Inflammatory macrophage (primary cell): ENCODE data around the gene RPAP3.

Experiments
- DNase-seq, 2 donors: peaks; one replicate each; pipeline ENCODE4 v3.0.0-alpha.2; 2020 to 2022

Gene RPAP3

DNA sequence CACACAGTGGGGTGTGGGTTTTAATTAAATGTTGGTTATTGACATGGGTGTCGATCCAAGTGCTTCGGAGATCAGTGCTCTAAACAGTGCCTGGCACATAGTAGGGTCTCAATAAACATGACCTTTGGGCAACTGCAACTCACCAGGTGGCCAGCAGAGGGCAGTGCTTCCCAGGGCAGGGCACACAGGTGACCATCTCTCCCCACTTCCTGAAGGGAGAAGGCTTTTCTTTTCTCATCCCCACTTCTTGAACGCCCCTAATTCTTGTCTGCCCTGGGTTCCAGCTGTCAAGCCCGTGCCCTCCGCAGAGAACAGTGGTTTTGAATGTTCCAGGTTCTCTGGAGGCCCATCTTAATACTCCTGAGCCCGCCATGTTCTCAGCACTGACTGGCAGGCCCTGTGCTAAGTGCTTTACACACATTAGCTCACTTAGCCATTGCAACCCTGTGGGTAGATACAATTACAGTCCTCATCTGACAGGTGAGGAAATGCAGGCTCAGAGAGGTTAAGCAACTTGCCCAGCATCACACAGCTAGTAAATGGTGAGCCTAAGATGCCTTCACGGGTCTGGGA lies 36.5 kb upstream of the RPAP3 start:
- DNase-seq = peak; percentile 12 to 51

DNA sequence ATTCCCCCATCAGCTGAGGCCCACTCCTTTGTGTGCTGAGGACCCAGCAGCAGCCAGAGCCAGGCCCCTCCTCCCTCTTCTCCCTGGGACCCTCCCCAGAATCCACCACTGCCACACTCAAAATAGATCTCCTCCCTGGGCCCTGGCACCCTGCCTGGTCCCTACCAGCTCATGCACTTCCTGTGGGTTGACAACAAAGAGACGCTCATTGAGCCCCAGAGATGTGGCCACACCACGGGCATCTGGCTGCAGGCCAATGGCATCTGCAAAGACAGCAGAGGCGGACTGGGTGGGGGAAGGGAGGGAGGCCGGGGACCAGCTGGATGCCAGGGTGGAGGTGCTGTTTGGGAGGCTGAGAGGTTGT lies 35.5 kb upstream of the RPAP3 start:
- DNase-seq = peak; percentile 49 to 66

DNA sequence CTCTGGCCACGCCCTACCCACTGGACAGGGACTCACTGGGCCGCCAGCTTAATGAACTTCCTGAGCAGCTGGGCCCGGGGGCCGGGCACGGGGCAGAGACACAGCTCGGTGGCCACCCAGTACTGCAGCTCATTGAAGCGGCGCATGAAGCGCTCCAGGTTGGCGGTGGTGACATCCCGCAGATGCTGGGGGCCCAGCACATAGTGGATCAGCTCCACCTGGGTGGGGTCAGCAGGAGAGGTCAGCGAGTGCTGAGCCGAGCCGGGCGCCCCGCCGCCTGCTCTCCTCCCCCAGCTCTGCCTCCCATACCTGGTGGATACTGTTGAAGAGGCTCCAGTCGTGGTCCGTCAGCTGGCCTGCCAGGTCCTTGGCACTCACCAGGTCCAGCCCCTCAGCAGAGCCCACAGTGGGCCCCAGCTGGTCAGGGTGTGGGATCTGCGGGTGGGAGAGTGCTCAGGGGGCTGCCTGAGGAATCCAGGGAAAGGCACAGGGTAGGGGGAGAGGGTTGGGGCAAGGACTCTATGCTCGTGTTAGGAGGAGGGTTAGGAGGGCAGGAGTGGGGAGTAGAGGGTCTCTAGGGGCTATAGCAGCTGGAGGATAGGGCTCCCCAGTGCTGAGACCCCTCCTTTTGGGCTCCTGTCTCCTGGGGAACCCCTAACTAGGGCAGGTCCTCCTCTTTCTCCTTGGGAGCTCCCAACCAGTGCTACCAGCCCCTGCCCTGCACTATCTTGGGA lies 34.9 kb upstream of the RPAP3 start:
- DNase-seq = no peak

DNA sequence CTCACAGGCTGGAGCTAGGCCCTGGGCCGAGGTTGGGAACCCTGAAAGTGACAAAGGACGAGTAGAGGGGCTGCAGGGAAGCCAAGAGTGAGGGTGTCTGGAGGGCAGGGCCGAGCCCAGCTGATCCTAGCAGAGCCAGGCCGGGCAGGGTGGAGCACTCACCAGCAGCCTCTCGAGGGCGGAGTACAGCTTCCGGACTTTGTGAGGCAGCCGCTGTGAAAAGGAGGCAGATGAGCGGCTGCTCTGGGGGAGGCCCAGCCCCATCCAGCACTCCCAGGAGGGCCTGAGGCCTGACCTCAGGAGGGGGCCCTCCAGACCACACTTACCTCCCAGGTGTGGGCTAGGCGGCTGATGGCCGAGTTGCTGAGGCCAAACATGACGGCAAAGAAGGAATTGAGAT lies 34.1 kb upstream of the RPAP3 start:
- no peak for DNase-seq

DNA sequence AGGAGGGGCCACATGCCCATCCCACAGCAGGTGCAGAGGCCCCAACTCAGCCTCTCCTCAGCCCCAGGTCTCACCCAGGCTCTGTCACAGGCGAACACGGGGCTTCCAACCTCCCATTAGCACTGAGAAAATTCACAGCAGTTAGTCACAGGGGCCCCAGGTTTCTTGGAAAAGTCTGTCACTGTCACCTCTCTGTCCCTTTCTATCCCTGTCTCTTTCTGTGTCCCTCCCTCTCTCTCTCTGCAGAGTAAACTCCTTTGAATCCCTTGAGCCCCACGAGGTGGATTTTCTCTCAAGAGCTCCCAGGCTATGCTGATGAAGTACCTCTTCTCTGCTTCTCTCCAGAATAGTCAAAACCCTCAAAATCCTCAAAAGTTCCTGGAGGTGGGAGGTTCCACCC lies 33.5 kb upstream of the RPAP3 start:
- no peak for DNase-seq

DNA sequence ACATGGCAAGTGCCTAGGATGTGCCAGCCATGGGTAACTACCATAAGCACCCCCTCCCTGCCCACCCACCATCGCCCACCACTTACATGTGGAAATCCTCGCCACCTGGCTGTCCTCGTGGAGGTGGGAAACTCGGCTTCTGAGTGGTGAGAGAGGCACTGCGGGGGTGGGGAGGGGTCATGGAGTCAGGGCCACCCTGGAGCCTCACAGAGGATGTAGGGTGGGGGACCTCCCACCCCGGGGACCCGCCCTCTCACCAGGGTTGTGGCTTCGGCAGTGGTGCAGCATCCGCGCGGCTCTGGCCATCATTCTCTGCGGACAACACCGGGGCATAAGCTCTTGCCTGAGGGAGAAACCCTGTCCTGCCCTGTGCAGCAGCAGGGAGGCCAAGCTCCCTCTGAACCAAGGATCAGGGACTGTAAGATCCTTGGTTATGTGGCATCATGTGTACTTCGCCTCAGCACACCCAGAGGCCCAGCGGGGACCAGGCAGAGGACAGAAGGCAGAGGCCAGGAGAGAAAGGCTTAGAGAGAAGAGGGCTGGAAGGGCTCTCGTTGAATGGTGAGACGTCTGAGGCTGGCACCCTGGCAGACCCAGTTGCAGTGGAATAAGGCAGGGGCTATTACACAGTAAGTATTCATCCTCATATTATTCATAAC lies 32.2 kb upstream of the RPAP3 start:
- no peak for DNase-seq

DNA sequence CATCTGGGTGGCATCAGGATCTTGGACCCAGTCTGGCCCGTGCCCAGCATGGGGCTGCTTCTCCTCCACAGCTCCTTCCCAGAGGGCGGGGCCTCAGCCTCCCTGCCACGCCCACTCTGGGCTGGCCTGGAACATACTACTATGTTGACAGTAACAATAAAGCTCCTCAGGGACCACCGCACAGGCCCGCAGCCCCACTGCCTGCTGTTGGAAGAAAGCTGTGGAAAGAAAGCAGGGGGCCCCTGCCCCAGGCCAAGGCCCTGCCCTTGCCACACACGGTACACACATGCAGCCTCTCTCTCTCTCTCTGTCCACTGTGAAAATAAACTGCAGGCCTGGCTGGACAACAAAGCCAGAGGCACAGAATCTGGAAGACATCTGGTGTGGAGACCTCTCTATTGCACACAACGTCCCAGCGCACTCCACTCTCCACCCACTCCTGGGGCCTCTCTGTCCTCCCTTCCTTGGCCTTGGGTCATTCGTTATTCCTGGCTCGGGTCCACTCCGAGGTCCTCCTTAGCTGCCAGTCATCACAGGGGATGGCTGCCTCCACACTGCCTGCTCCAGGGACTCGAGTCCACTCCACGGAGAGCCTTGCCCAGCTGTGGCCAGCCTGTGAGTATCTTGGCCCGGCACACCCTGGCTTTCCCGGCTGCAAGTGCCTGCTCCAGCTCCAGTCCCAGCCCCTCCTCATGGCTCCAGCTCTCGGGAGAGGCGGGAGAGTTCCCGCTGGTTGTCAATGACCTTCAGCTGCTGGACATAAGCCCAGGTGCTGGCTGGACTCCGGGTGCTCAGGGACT lies 31.2 kb upstream of the RPAP3 start:
- no peak for DNase-seq

DNA sequence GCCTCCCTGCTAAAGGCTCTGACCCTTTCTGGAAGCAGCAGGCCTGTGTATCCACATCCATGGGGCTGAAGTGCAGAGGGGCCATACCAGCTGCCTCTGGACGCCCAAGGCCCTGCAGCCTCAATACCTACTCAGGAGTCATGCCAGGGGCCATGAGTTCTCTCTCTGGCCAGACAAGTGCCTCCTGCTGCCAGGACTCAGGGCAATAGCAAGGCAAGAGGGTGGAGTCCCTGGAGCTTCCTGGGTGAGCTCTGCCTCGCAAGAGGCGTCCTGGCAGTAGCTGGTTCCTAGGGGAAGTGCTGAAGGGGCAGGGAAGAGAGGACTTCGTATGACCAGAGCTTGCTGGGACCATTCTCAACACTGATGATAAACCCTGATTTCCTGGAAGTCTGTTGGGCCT lies 30.4 kb upstream of the RPAP3 start:
- peak; percentile 35 to 48 for DNase-seq

DNA sequence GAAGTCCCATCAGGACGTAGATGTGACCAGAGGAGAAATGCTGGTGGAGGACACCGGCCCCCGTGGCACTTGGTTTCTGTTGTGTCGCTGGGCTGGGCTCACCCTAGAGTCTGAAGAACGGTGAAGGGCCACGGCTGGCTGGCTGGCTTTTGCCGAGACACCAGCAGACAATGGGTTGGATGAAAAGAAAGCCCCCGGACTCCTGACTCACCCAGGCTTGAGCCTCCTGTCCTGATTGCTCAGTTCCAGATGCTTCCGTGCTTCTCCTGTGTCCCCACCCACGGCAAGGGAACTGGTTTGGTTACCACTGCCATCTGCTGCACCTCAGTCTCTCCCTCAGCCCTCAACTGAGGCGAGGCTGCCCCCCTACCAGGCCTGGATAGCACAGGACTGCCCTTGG lies 29.8 kb upstream of the RPAP3 start:
- DNase-seq = no peak

DNA sequence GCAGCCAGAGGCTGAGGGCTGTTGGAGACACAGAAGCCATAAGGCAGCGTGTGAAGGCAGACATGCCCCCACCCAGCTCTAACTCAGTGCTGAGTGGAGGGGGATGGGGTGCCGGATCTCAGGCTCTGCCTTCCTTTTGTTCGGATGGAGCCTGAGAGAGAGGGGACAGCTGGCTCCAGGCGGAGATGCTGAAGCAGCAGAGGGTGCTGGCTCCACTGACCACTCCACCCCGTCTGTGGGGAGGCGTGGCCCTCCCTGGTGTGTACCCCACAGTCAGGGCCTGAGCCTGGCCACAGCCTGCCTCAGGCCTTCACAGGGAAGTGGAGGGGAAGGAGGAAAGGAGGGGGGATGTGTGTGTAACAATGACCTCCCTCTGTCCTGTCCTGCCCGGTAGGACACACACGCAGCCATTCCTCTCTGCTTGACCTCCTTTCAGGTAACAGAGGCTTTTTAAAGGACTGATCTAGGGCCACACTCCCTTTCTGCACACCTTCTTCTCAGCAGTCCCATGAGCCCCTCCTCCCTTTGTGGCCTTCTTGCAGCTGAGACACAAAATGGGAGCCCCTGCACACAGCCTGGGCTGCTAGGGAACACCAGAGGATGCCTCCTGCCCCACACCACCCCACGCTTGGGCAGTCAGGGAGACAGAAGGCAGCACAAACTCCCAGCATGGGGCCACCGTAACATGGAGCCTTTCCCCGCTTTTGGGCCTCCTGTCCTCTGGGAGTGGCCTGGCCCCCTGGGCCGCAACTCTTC lies 29.1 kb upstream of the RPAP3 start:
- DNase-seq = no peak

DNA sequence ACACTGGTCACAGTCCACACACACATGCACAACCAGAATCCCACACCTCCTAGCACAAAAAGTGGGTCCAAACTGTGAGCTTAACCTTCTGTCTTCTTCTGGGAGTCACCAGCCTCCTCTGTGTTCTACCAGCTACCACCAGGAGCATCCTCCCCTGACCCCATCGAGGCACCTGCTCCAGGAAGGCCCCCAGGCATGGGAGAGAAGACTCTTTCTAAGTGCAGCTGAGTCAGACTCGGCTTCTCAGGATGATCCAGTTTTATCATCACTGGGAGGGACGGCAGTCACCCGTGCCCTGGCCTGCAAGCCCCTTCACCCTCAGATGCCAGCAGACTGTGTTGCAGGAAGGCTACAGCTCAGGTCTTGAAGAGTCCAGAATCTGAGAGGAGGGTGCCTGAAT lies 27.3 kb upstream of the RPAP3 start:
- no peak for DNase-seq

DNA sequence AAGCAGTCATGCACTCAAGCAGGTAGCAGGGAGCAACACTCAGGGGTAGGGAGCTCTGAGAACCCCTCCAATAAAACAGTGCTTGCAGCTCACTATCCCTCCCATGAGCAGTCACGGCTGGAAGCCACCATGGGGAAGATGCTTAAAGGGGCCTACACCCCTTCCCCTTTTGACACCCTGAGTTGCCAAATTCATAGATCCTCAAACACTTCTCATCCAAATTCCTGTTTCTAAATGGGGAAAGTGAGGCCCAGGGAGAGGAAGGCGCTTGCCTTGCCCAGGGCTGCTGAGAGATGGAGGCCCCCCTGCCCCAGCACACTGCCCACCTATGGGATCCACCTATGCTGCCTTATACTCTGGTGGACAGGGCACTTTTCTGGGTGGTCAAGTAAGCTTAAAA lies 26.7 kb upstream of the RPAP3 start:
- DNase-seq = peak in 1 of 2 donors; percentile 25

DNA sequence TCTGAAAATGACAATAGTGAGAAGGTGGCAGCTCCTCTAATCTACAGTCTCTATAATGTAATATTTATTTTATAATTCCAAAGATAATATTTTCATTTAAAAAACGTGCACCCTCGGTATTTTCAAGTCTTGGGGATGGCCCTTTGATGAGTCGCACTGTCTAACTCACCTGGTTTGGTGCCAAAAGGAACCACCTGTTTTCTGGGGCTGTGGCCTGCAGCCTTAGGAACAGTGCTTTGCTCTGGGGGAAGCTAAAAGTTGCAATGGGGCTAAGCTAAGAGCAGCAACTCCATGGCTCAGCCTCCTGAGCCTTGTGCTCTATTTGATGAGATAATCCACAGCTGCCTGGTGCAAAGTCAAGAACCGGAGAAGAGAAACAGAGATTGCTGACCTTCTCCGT lies 25.9 kb upstream of the RPAP3 start:
- no peak for DNase-seq

DNA sequence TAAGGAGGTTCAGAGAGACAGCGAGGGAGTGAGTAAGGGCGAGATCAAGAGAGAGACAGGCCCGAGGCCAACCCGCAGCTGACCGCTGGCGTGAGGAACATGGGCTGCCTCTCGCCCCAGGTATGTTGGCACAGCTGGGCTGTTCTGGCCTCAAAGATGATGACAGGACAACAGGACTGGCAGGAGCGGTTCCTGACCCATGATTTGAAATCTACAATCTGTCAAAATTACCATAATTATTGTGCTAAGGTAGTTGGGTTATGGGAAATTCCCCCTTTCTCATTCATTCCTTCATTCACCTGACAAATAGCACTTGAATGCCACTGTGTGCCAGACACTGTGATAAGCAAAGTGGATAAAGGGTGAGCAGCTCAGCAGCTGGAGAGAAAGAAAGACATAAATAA lies 24.5 kb upstream of the RPAP3 start:
- no peak for DNase-seq

DNA sequence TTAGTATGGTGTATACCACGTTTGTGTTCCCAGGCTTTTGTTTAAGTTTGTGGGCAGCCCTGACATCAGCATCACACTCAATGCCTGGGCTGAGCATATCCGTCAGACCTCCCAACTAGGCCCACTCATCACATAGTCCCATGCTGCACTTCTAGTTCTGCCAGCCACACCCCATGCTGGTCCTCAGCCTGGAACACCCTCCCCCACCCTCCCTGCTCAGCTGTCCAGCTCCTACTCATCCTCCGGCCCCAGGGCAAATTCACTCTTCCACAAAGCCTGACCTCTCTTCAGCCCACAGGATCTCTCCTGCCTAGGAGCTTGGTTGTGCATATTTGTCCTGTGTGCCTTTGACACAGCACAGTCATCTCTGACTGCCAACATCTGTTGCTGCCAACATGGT lies 23.4 kb upstream of the RPAP3 start:
- no peak for DNase-seq

DNA sequence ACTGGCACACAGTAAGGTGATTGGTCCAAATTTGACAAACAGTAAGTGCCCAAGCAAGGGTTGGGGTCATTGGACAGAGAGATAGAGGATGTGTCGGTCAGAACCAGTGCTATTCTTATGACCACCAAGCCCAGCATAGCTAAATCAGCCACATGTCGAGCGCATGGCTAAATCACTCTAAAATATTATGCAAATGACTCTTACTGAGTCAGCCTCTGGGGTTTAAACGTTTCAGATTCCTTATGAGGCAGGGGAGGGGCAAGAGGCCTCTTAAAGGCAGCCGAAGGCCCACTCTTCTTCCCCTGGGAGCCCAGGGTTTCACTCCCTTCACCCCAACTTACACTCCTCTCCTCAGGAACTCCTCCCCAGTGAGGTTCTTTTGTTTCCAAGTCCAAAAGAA lies 20.1 kb upstream of the RPAP3 start:
- no peak for DNase-seq

DNA sequence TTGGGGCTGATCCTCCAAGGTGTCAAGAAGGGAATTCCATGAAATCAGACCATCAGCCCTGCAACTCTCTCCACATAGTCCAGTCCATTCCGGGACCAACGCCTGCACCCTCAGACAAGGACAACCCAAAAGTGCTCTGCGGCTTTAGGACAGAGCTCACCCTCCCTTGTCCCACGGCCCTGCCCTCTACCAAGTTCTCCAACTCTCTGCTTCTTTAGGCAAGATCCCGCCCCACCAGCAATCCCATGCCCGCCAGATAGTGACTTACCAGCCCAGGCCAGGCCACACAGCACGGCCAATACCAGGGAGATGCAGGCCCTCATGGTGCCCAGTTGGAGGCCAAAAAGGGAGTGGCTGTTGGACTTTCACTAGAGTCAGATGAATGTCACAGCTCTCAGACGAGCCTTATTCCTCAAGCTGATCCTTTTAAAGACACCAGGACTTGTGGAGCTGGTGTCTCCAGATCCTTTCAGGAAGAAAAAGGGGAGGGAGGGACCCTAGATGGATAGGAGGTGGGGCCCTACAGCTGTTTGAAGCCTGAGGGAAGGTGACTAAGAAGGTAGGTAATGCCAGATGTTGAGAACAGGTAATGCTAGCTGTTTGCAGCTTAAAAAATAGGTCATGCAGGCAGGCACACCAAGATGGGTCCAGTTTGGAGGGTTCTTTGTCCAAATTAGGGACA lies 19.4 kb upstream of the RPAP3 start, which contains the start of gene ENDOU:
TSS of gene ENDOU (minus strand) at position 400 of the 682 bp plus-strand sequence. CDS start at position 323, 77 bp downstream.
- DNase-seq = no peak

DNA sequence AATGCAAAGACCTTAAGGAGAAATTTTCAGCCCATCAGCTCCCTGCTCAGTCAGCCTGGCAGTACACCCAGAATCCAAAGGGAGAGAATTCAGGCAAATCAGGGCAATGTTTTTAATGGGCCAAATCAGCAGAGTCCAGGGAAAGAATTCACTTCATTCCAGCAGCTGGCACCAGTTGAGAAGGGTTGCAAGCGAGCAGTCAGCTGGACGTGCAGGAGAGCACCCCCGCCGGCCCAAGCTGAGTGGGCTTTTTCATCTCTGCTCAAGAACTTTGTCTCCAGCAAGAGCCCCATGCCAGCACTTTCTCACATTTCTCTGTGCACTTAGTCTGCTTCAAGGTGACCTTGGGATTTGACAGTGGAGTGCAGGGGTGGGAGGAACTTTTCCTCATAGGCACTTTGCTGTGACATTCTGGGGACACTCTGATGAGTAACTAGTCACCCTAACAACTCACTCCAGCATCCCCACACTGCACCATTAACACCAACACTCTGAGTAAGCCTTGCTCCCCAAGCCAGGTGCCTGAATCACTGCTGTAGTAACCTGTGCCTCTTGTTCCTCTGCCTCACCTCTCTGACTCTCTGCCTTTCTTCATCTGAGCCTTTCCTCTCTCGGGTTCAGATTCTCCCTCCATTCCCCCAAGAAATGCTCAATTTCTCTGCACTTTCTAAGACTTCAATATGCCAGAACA lies 17.3 kb upstream of the RPAP3 start:
- DNase-seq = no peak

DNA sequence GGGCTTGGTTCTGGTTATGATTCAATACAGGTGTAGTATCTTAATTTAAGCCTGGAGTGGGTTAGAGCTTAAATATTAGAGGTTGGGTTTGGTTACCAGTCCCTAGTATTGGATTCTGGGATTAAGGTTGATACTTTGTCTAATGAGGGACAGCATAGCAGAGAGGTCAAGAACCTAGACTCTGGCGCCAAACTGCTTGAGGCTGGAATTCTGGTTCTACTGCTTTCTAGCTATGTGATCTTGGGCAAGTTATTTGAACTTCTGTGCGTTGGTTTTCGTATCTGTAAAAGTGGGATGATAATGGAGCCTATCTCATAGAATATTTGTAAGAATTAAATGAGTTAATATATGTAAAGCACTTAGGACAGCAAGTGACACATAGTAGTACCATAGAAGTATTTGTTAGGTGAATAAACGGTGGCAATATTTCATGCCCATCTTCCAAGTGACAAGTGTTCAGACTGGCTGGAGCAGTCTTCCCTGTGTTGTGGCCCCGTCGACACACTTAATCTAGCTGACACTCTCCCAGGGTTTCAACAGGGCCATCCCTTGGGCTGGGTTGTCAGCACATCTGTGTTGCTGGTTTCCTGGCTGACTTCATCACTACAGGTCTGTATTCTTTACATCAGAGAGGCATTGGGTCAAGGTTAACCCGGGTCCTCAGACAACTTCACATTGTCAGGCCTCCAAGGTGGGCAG lies 16.5 kb upstream of the RPAP3 start:
- DNase-seq = no peak

DNA sequence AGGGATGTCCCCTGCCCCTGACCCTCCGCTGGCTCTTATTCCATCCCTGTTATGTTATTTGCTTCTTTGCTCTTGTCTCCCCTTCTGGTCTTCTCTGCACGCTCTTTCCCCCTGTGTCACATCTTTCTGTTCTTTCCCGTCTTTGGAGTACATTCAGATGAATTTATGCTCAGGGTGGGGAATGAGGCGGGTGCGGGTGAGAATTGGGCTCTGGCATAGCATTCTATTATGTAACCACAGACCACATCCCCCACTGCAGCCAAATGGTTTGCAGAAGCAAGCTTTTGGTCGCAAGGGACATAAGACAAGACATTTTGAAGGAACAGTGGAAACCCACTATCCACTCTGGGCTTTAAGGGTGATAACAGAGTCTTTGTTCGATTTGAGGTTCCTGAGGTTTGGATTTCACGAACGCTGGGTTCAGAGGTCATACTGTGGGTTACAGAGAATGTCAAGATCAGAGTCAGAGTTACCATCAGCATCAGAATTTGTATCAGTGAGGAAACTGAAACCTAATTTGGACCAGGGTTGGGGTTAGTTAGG lies 15.7 kb upstream of the RPAP3 start:
- DNase-seq = no peak
